ENCODE results near the gene ZNF177.
"Not testable (repeated sequence)": the region's sequence is repeated elsewhere in the genome, so short reads cannot be mapped to it uniquely, and the experiment has no call there.

The ZNF177 gene

GRCh38 chr19:9362905-9363304 lies at the start of gene ZNF177:
Gene ZNF177 (plus strand): TSS chr19:9363013. CDS start chr19:9378312, 15,299 bp downstream.
- peak in 39 of 42 donors; percentile 5 to 69 (median 41) for DNase-seq

GRCh38 chr19:9313756-9314155 lies 49.1 kb upstream of the ZNF177 start:
- no peak for DNase-seq
- intact Hi-C loops (cut with DNase I) = loop anchor here (10.0 kb wide), 1 partner anchor 121 kb away; the partner anchor contains the start of gene ZNF266

More at GRCh38 chr19:9362905-9363304, at the start of gene ZNF177:
- intact Hi-C loops (cut with DNase I) = no loop called here

DNA sequence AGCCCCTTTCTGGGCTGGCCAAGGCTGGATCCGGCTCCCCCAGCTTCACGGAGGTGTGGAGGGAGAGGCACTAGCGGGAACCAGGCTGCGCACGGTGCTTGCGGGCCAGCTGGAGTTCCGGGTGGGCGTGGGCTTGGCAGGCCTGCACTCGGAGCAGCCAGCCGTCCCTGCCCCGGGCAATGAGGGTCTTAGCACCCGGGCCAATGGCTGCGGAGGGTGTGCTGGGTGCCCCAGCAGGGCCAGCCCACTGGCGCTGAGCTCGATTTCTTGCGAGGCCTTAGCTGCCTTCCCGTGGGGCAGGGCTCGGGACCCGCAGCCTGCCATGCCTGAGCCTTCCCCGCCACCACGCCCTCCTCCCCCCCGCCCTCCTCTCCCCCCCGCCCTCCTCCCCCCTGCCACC lies 41.5 kb upstream of the ZNF177 start:
- intact Hi-C loops (cut with DNase I) = no loop called here
- DNase-seq = no peak

GRCh38 chr19:9321756-9322155 lies 41.1 kb upstream of the ZNF177 start:
- DNase-seq; intact Hi-C loops (cut with DNase I): not testable (repeated sequence)

GRCh38 chr19:9322201-9322600 lies 40.6 kb upstream of the ZNF177 start:
- DNase-seq; intact Hi-C loops (cut with DNase I): not testable (repeated sequence)

DNA sequence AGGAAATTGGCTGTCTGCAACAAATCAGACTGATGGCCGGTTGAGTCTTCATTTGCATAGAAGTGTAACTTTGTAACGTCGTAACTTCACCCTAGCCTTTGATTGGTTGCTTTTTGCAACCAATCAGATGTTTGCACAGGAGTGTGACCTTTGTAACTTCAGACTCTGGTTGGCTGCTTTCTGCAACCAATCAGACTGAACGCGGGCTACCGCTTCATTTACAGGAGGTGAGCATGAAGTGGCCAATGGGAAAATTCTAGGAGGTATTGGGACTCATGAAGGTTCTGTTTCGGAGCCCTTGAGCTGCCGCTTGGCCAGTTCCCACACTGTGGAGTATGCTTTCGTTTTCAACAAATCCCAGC lies 39.3 kb upstream of the ZNF177 start:
- intact Hi-C loops (cut with DNase I) = no loop called here
- DNase-seq = peak; percentile 54 to 93 (median 83)

GRCh38 chr19:9323919-9324583 lies 38.8 kb upstream of the ZNF177 start, which contains the start of gene ZNF559:
Gene ZNF559 (plus strand): TSS chr19:9324179. CDS start chr19:9338550, 14,371 bp downstream.
- DNase-seq = peak; percentile 76 to 95 (median 90)
- intact Hi-C loops (cut with DNase I) = loop anchor here (1.0 kb wide), 1 partner anchor 15 kb away; the partner anchor contains the start of gene ZNF699

GRCh38 chr19:9324584-9324962 lies 38.2 kb upstream of the ZNF177 start:
- intact Hi-C loops (cut with DNase I) = loop anchor here (1.0 kb wide), 1 partner anchor 15 kb away; the partner anchor contains the start of gene ZNF699
- no peak for DNase-seq

DNA sequence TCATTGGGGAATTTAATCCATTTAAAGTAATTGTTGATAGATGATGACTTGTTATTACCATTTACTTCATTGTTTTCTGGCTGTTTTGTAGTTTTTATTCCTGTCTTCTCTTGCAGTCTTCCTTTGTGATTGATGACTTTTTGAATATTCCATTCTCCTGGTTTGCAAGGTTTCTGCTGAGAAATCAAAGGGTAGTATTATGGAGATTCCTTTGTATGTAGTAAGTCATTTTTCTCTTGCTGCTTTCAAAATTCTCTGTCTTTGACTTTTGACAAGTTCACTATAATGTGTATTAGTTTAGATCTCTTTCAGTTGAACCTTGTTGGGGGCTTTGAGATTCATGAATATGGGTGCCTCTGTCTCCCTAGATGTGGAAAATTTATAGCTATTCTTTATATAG lies 32.8 kb upstream of the ZNF177 start:
- DNase-seq = no peak
- intact Hi-C loops (cut with DNase I) = no loop called here

- intact Hi-C loops (cut with DNase I) = no loop called here
- no peak for DNase-seq
These were observed 20.1 kb upstream of the ZNF177 start for GRCh38 chr19:9342610-9343304.

DNA sequence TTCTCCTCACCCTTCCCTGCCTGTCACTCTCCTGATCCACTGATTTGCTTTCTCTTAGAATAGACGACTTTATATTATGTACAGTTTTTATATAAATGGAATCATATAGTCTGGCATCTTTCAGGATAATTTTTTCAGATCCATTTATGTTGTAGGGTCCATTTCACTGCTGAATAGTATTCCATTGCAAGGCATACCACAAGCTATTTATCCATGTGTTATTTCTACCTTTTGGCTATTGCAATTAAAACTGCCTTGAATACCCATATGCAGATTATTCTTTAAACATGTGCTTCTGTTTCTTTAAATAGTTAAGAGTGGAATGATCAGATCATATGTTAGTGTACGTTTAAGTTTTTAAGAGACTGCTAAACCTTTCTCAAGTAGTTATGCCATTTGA lies 17.8 kb upstream of the ZNF177 start:
- intact Hi-C loops (cut with DNase I) = no loop called here
- DNase-seq = no peak

GRCh38 chr19:9348253-9348652 lies 14.6 kb upstream of the ZNF177 start:
- intact Hi-C loops (cut with DNase I) = no loop called here

GRCh38 chr19:9348671-9349070 lies 14.1 kb upstream of the ZNF177 start:
- no peak for DNase-seq
- intact Hi-C loops (cut with DNase I) = no loop called here

More at GRCh38 chr19:9348253-9348652, 14.6 kb upstream of the ZNF177 start:
- no peak for DNase-seq

GRCh38 chr19:9352505-9352904 lies 10.3 kb upstream of the ZNF177 start:
- intact Hi-C loops (cut with DNase I) = no loop called here

DNA sequence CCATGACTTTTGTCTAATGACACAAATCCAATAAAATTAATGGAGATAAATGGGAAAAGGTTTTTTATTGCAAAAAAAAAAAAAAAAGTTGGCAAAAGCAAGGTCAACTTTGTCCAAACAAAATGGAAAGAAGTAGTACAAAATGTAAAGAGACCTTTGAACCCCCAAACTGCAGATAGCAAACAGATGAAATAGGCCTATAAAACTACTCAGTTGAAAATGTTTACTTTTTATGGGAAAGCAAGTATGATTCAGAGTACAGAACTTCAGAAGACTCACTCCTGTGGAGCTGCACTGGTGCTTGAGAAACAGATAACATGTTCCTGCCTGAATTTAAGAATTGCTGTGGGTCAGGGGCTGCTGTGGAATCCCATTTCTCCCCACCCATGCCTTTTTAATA lies 9.8 kb upstream of the ZNF177 start:
- intact Hi-C loops (cut with DNase I) = no loop called here

More at GRCh38 chr19:9352505-9352904, 10.3 kb upstream of the ZNF177 start:
- DNase-seq = no peak

GRCh38 chr19:9354651-9355050 lies 8.2 kb upstream of the ZNF177 start:
- no peak for DNase-seq
- intact Hi-C loops (cut with DNase I) = no loop called here

More for the DNA sequence above, 9.8 kb upstream of the ZNF177 start:
- no peak for DNase-seq

DNA sequence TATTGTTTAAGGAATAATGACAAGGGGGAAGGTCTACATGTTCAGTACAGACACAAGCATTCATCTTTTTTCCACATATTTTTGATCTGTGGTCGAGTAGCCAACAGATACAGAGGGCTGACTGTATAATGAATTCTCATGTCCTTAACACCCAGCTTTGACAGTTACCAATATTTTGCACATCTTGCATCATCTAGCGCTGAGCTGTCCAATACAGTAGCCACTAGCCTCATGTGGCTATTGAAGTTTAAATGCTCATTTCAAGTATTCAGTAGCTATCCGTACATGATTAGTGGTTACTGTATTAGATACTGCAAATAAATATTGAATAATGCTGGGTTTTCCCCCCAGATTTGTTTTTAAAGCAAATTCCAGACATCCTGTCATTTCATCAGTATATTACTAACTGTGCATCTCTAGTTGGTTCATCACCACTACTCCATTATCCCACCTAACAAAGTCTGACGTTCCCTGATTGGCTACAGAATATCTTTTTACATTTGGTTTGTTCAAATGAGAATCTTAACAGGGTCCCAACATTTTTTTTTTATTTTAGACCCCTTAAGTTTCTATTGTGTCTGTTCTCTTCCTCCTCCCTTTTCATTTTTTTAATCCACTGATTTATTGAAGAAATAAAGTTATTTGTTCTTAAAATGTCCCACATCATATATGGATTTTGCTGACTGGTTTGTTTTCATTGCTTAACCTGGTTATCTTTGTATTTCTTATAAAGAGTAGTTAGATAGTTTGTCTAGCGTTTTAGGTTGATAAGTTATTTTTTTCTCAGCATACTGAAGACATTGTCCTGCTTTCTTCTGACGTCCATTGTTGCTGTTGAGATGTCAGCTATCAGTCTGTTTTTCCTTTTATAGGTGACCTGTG lies 8.2 kb downstream of the ZNF177 start:
- DNase-seq = no peak
- intact Hi-C loops (cut with DNase I) = no loop called here

- no peak for DNase-seq
- intact Hi-C loops (cut with DNase I) = no loop called here
These were observed 18.6 kb downstream of the ZNF177 start for GRCh38 chr19:9381361-9381785.

DNA sequence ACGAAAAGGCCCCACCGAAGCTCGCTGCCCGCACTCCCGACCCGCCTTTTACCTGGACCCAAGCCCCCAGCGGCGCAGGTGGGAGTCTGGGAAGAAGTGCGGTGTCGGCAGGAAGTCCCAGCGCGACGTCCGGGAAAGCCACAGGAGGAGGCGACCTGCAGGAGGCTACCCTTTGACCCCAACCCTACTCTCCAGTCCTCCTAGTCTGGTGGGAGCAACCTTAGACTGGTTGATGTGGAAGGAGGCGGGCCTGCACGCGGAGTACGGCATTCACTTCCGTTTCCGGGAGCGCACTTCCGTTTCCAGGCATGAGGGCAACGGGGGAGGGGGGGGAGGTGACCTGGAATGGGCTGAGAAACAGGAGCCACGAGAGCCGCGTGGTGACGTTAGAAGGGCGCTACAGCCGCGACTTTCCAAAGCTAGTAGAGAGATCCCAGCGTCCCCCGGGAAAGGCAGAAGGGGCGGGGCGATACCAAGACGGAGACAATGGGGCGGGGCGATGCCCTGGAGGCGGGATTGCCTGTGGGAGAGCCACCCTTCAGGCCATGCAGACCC lies 44.1 kb downstream of the ZNF177 start:
- intact Hi-C loops (cut with DNase I) = no loop called here
- DNase-seq = peak; percentile 44 to 91 (median 80)
